Measurements from ENCODE around the gene ASB7.

Gene ASB7

DNA sequence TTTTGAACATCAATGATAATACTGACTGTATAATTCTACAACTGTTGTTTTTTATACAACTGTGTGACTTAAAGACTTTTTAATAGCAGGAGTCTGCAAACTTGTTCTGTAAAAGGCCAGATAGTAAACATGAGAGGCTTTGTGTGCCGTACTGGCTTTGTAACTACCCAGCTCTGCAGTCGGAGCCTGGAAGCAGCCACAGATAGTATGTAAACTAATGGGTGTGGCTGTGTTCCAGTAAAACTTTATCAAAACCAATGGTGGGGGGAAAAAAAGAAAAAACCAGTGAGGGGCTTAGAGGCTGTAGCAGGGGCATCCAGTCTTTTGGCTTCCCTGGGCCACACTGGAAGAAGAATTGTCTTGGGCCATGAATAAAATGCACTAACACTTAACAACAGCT lies 11.9 kb downstream of the ASB7 start:
- H3K9me3 ChIP-seq (replicated peaks; ENCODE audit: insufficient read depth, low read length): no peaks in the 10 kb centered on the region
- H3F3A ChIP-seq (ENCODE audit: insufficient read depth, low read length): no peaks in the 10 kb centered on the region
- H3K79me2 ChIP-seq (ENCODE audit: low read length): peaks cover 4% of the 10 kb centered on the region; the same call in 1 of the 2 replicates
- H2AFZ ChIP-seq (ENCODE audit: low read length): no peak overlapping the region
- no peaks in the 10 kb centered on the region for H3K27me3 ChIP-seq (replicated peaks; ENCODE audit: insufficient read depth, low read length)
- DNase-seq: no peak
- peaks cover 9% of the 10 kb centered on the region for H3K36me3 ChIP-seq (replicated peaks; ENCODE audit: insufficient read depth, low read length)
- no peak overlapping the region for H3K27ac ChIP-seq (ENCODE audit: low read length)
- no peak overlapping the region for H3K4me2 ChIP-seq (ENCODE audit: low read depth, low read length)
- H3K4me3 ChIP-seq (ENCODE audit: low read length): no peak overlapping the region
- TF ChIP-seq EZH2phosphoT487 (IDR thresholded peaks at IDR 0.05; ENCODE audit: low read length) (no peak), EZH2 (optimal IDR thresholded peaks at IDR 0.05; ENCODE audit: low read depth, low read length) (no peak)
- TF ChIP-seq, protein P1, sequence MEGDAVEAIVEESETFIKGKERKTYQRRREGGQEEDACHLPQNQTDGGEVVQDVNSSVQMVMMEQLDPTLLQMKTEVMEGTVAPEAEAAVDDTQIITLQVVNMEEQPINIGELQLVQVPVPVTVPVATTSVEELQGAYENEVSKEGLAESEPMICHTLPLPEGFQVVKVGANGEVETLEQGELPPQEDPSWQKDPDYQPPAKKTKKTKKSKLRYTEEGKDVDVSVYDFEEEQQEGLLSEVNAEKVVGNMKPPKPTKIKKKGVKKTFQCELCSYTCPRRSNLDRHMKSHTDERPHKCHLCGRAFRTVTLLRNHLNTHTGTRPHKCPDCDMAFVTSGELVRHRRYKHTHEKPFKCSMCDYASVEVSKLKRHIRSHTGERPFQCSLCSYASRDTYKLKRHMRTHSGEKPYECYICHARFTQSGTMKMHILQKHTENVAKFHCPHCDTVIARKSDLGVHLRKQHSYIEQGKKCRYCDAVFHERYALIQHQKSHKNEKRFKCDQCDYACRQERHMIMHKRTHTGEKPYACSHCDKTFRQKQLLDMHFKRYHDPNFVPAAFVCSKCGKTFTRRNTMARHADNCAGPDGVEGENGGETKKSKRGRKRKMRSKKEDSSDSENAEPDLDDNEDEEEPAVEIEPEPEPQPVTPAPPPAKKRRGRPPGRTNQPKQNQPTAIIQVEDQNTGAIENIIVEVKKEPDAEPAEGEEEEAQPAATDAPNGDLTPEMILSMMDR (IDR thresholded peaks at IDR 0.05; ENCODE audit: low read length): no peak
- no peaks in the 10 kb centered on the region for H3K9me2 ChIP-seq (replicated peaks; ENCODE audit: insufficient read depth, low read length)
- no peaks in the 10 kb centered on the region for H4K20me1 ChIP-seq (ENCODE audit: insufficient read depth, low read length)
- H3K4me1 ChIP-seq (ENCODE audit: low read length): no peaks in the 10 kb centered on the region
- no peak overlapping the region for H3K9ac ChIP-seq (ENCODE audit: low read length)

DNA sequence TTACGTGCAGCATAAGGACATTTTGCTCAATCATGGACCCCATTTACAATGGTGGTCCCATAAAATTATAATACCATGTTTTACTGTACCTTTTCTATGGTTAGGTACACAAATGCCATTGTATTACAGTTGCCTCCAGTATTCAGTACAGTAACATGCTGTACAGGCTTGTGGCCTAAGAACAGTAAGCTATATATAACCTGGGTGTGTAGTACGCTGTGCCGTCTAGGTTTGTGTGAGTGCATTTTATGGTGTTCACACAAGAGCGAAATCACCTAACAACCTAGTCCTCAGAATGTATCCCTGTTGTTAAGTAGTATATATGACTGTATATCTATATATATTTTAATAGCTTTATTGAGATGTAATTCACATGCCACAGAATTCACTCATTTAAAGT lies 12.5 kb downstream of the ASB7 start:
- no peaks in the 10 kb centered on the region for H3K4me1 ChIP-seq (ENCODE audit: low read length)
- no peaks in the 10 kb centered on the region for H3K79me2 ChIP-seq (ENCODE audit: low read length)
- H3K9ac ChIP-seq (ENCODE audit: low read length): no peak overlapping the region
- H3K9me3 ChIP-seq (replicated peaks; ENCODE audit: insufficient read depth, low read length): no peaks in the 10 kb centered on the region
- TF ChIP-seq, protein P1 (IDR thresholded peaks at IDR 0.05; ENCODE audit: low read length): no peak
- TF ChIP-seq EZH2 (optimal IDR thresholded peaks at IDR 0.05; ENCODE audit: low read depth, low read length) (no peak), EZH2phosphoT487 (IDR thresholded peaks at IDR 0.05; ENCODE audit: low read length) (no peak)
- no peak overlapping the region for H3K27ac ChIP-seq (ENCODE audit: low read length)
- H3K27me3 ChIP-seq (replicated peaks; ENCODE audit: insufficient read depth, low read length): no peaks in the 10 kb centered on the region
- no peak overlapping the region for H3K4me3 ChIP-seq (ENCODE audit: low read length)
- no peaks in the 10 kb centered on the region for H4K20me1 ChIP-seq (ENCODE audit: insufficient read depth, low read length)
- no peaks in the 10 kb centered on the region for H3F3A ChIP-seq (ENCODE audit: insufficient read depth, low read length)
- H3K36me3 ChIP-seq (replicated peaks; ENCODE audit: insufficient read depth, low read length): peaks cover 9% of the 10 kb centered on the region
- no peaks in the 10 kb centered on the region for H3K9me2 ChIP-seq (replicated peaks; ENCODE audit: insufficient read depth, low read length)
- no peak overlapping the region for H3K4me2 ChIP-seq (ENCODE audit: low read depth, low read length)
- no peak overlapping the region for H2AFZ ChIP-seq (ENCODE audit: low read length)
- DNase-seq: no peak

DNA sequence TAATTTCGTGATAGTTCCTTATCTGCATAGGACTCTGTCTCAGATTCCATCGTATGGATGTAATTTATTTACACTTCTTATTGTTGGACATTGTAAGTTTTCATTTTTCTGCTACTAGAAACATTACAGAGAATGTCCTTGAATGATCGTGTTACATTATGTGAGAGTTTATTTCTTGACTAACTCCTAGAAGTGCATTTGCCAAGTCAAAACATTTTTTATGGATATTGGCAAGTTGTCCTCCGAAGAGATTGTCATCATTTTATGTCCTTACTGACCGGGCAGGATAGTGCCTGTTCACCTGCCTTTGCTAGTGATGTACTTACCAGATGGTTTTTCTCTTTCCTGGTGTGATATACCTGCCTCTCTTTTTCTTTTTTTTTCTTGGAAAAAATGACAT lies 13.4 kb downstream of the ASB7 start:
- no peak overlapping the region for H2AFZ ChIP-seq (ENCODE audit: low read length)
- H3K79me2 ChIP-seq (ENCODE audit: low read length): no peaks in the 10 kb centered on the region
- no peak for TF ChIP-seq EZH2phosphoT487 (IDR thresholded peaks at IDR 0.05; ENCODE audit: low read length)
- TF ChIP-seq EZH2 (optimal IDR thresholded peaks at IDR 0.05; ENCODE audit: low read depth, low read length): no peak
- TF ChIP-seq, protein P1 (IDR thresholded peaks at IDR 0.05; ENCODE audit: low read length): no peak
- no peaks in the 10 kb centered on the region for H3K4me1 ChIP-seq (ENCODE audit: low read length)
- H3K4me2 ChIP-seq (ENCODE audit: low read depth, low read length): no peak overlapping the region
- H3F3A ChIP-seq (ENCODE audit: insufficient read depth, low read length): no peaks in the 10 kb centered on the region
- H3K36me3 ChIP-seq (replicated peaks; ENCODE audit: insufficient read depth, low read length): peaks cover 6% of the 10 kb centered on the region
- no peak overlapping the region for H3K27ac ChIP-seq (ENCODE audit: low read length)
- DNase-seq: no peak
- H3K27me3 ChIP-seq (replicated peaks; ENCODE audit: insufficient read depth, low read length): no peaks in the 10 kb centered on the region
- no peak overlapping the region for H3K9ac ChIP-seq (ENCODE audit: low read length)
- H4K20me1 ChIP-seq (ENCODE audit: insufficient read depth, low read length): no peaks in the 10 kb centered on the region
- no peaks in the 10 kb centered on the region for H3K9me3 ChIP-seq (replicated peaks; ENCODE audit: insufficient read depth, low read length)
- no peak overlapping the region for H3K4me3 ChIP-seq (ENCODE audit: low read length)
- H3K9me2 ChIP-seq (replicated peaks; ENCODE audit: insufficient read depth, low read length): no peaks in the 10 kb centered on the region
